ENCODE data around the gene RGS4.

DNA sequence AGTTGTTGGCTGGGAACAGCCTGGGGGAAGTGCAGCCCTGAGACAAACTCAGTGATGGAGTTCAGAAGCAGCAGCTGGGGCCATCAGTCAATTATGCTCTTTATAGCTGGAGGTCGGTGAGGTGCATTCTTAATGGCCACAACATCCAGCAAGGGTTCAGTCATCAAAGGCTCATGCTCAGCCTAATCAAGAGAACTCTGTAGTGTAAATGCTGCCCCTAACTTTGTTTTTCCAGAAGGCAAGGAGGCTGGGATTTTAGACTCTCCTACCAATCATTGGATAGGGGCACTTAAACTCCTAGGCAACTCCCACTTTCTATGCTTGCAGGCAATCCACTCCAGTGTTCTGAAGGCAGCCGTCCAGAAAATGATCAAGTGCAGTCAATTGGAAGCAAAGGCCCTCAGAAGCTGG, 15.0 kb upstream of the RGS4 start:
- TF ChIP-seq, protein P1, sequence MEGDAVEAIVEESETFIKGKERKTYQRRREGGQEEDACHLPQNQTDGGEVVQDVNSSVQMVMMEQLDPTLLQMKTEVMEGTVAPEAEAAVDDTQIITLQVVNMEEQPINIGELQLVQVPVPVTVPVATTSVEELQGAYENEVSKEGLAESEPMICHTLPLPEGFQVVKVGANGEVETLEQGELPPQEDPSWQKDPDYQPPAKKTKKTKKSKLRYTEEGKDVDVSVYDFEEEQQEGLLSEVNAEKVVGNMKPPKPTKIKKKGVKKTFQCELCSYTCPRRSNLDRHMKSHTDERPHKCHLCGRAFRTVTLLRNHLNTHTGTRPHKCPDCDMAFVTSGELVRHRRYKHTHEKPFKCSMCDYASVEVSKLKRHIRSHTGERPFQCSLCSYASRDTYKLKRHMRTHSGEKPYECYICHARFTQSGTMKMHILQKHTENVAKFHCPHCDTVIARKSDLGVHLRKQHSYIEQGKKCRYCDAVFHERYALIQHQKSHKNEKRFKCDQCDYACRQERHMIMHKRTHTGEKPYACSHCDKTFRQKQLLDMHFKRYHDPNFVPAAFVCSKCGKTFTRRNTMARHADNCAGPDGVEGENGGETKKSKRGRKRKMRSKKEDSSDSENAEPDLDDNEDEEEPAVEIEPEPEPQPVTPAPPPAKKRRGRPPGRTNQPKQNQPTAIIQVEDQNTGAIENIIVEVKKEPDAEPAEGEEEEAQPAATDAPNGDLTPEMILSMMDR (IDR thresholded peaks at IDR 0.05) = no peak
- TF ChIP-seq POLR2A (IDR thresholded peaks at IDR 0.05) (no peak), EP300 (IDR thresholded peaks at IDR 0.05) (no peak), POLR2AphosphoS5 (IDR thresholded peaks at IDR 0.05) (no peak)

Measured in gastroesophageal sphincter (tissue), 3 donors.